CD4-positive, alpha-beta T cell (primary cell): ENCODE results near the gene TNC. TPM values are rescaled to one million over a fixed set of nuclear protein-coding genes. Genes with fewer than 3 reads are reported as not detected.

ENCODE experiments used
- ATAC-seq: fragments of 200-7000 bp; cut with Tn5 transposase; one replicate; pipeline ENCODE4 v1.10.0; 2022; ENCODE audit warnings: mild to moderate bottlenecking; ENCODE audit not compliant: poor library complexity
- CTCF ChIA-PET: fragments of 350-600 bp; sonication (Branson Sonifier 250); formaldehyde crosslinking; loops from one replicate; lab custom pipeline; 2021; ENCODE audit warnings: antibody characterized with exemption, inconsistent platforms; lab: Charles Lee
- POLR2A ChIA-PET: fragments of 350-600 bp; sonication (Branson Sonifier 250); formaldehyde crosslinking; loops from one replicate; lab custom pipeline; 2021; ENCODE audit warnings: antibody characterized with exemption, inconsistent platforms; lab: Charles Lee
- DNase-seq, 14 experiments: peaks; one replicate each; pipeline ENCODE4 v3.0.0-alpha.2; 2013 to 2020; ENCODE audit warnings: mixed read lengths in 2 of 14
- H3K27ac ChIP-seq, 2 donors: one replicate each; pipeline versions ENCODE4 v1.5.1 to v1.7.0; 2013; ENCODE audit warnings: low read length in 2 of 2, low read depth in 1 of 2, mild to moderate bottlenecking in 1 of 2
- H3K27me3 ChIP-seq, 2 experiments: 1 replicate in 1 of 2; 2 replicates in 1 of 2; pipeline versions ENCODE4 v1.6.1 to v1.7.0; 2013; ENCODE audit warnings: low read length in 2 of 2, control low read depth in 1 of 2, mild to moderate bottlenecking in 1 of 2, moderate library complexity in 1 of 2; ENCODE audit not compliant: insufficient read depth in 2 of 2, control insufficient read depth in 1 of 2
- H3K36me3 ChIP-seq: one replicate; pipeline ENCODE4 v1.6.1; 2013; ENCODE audit warnings: low read length, control low read depth; ENCODE audit not compliant: insufficient read depth
- H3K4me1 ChIP-seq: one replicate; pipeline ENCODE4 v1.6.1; 2013; ENCODE audit warnings: low read length, control low read depth; ENCODE audit not compliant: insufficient read depth
- H3K4me3 ChIP-seq: one replicate; pipeline ENCODE4 v1.5.1; 2013; ENCODE audit warnings: mild to moderate bottlenecking, low read length, moderate library complexity
- H3K9me3 ChIP-seq, 2 experiments: 1 replicate in 1 of 2; 2 replicates in 1 of 2; pipeline versions ENCODE4 v1.6.1 to v1.7.0; 2013; ENCODE audit warnings: low read length in 2 of 2, mild to moderate bottlenecking in 2 of 2, control low read depth in 1 of 2, moderate library complexity in 1 of 2; ENCODE audit not compliant: control insufficient read depth in 1 of 2, insufficient read depth in 1 of 2
- H3K27ac Mint-ChIP-seq: one replicate; pipeline ENCODE4 v1.8.0; 2020; ENCODE audit warnings: mixed read lengths
- H3K27me3 Mint-ChIP-seq: one replicate; pipeline ENCODE4 v1.8.0; 2021; ENCODE audit warnings: mixed read lengths
- H3K36me3 Mint-ChIP-seq: one replicate; pipeline ENCODE4 v1.8.0; 2021; ENCODE audit warnings: low read depth, mixed read lengths
- H3K4me1 Mint-ChIP-seq: one replicate; pipeline ENCODE4 v1.8.0; 2021; ENCODE audit warnings: low read depth, mixed read lengths
- H3K4me3 Mint-ChIP-seq: one replicate; pipeline ENCODE4 v1.8.0; 2020; ENCODE audit warnings: mild to moderate bottlenecking, mixed read lengths
- H3K9me3 Mint-ChIP-seq: one replicate; pipeline ENCODE4 v1.8.0; 2020; ENCODE audit warnings: mixed read lengths
- CTCF ChIP-seq: fragments of 200-600 bp; IDR thresholded peaks from one replicate; pipeline ENCODE4 v1.8.0; 2022; ENCODE audit warnings: antibody characterized with exemption, mild to moderate bottlenecking
- intact Hi-C, 2 experiments: fragments of 100-400 bp; cut with DNase I in 1 of 2; cut with micrococcal nuclease in 1 of 2; formaldehyde crosslinking; loops; one replicate each; pipeline versions ENCODE4 v1.15.1 to v1.9.0; 2023 to 2025; cut with DNase I, micrococcal nuclease
- total RNA-seq, 174 experiments: library from RNA in 2 of 174; stranded (reverse) in 2 of 174; gene quantifications; one replicate each; pipeline ENCODE4 v1.2.3 and lab custom pipeline; 2021 to 2026

Gene TNC
- total RNA-seq, 2 experiments from 2014 or later, result 0.03 to 0.05 TPM

GRCh38 chr9:114995681-114996221 is 122.2 kb downstream of the TNC start:
- no peak for ATAC-seq
- Histone ChIP-seq H3K4me1 (peaks cover 9% of the 10 kb centered on the region), H3K4me3 (no peak overlapping the region), H3K27me3 (peaks cover 5% of the 10 kb centered on the region in 2 experiments), H3K9me3 (no peaks in the 10 kb centered on the region), H3K27ac (no peak overlapping the region), H3K36me3 (no peaks in the 10 kb centered on the region)
- peak in 3 of 14 experiments; percentile 20 to 53 (median 38) for DNase-seq
- no peak overlapping the region for H3K4me3 Mint-ChIP-seq
- no peak for TF ChIP-seq CTCF
- ChIA-PET CTCF (no interaction called here), POLR2A (no interaction called here)
- no peaks in the 10 kb centered on the region for H3K36me3 Mint-ChIP-seq
- no peaks in the 10 kb centered on the region for H3K9me3 Mint-ChIP-seq
- H3K27me3 Mint-ChIP-seq, result peaks cover 5% of the 10 kb centered on the region
- H3K4me1 Mint-ChIP-seq, result peaks cover 12% of the 10 kb centered on the region
- intact Hi-C loops, result loop anchor here in 1 of 2 experiments (5.0 kb wide), 1 partner anchor 33 kb away; no protein-coding TSS in a partner anchor
- H3K27ac Mint-ChIP-seq, result no peak overlapping the region

DNA sequence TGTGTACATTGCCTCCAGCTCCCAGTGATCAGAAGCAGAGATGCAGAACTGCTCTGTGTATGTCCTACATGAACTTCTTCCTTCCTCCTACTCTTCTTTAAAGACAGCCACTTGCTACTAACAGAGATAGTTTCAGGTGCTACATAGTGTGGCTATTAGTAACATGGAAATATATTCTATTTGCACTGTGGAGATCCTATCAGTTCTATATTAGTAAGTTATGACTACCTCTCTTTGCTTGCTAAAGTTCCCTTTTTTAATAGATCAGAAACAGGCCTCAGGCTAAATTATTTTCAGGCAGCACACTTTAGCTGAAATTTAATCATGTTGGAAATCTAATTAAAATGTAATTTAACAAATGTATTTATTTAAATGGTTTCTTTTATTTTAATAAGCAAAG is 123.2 kb downstream of the TNC start:
- H3K4me1 Mint-ChIP-seq, result peaks cover 22% of the 10 kb centered on the region
- DNase-seq, result no peak
- no peak for TF ChIP-seq CTCF
- Histone ChIP-seq H3K27me3 (peaks cover 2 to 4% of the 10 kb centered on the region in 2 experiments), H3K27ac (no peak overlapping the region), H3K4me3 (no peak overlapping the region), H3K4me1 (peaks cover 12% of the 10 kb centered on the region), H3K36me3 (no peaks in the 10 kb centered on the region), H3K9me3 (no peaks in the 10 kb centered on the region)
- H3K36me3 Mint-ChIP-seq, result no peaks in the 10 kb centered on the region
- no peak for ATAC-seq
- POLR2A ChIA-PET, result interaction anchor here (1.1 kb wide), 1 partner anchor 85 kb away, joined by 3 read pairs; no protein-coding TSS in a partner anchor
- H3K27me3 Mint-ChIP-seq, result peaks cover 3% of the 10 kb centered on the region
- no peak overlapping the region for H3K27ac Mint-ChIP-seq
- CTCF ChIA-PET, result no interaction called here
- no peak overlapping the region for H3K4me3 Mint-ChIP-seq
- intact Hi-C loops, result loop anchor here in 1 of 2 experiments (5.0 kb wide), 1 partner anchor 32 kb away; no protein-coding TSS in a partner anchor
- H3K9me3 Mint-ChIP-seq, result no peaks in the 10 kb centered on the region

DNA sequence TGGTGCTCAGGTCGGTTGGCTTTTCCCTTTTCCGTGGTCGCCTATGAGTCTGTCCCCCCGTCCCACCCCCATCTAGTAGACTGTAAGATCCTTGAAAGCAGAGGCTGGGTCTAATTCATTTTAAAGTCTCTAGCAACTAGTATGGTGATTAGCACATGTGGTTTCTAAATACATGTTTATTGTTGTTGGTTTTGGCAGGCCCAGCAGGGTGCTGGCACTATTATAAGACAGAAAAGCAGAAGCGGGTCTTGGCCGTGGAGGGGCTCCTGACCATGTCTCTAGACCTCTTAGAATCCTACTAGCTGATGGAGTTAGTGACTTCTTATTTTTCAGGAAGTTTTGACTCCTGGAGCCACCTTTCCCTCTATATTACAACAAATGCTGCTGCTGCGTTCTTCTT is 126.1 kb downstream of the TNC start:
- no peak overlapping the region for H3K4me3 ChIP-seq
- TF ChIP-seq CTCF, result no peak
- intact Hi-C loops, result no loop called here
- no peak for ATAC-seq
- CTCF ChIA-PET, result interaction anchor here (0.9 kb wide), 1 partner anchor 83 kb away, joined by 3 read pairs; no protein-coding TSS in a partner anchor
- no peaks in the 10 kb centered on the region for H3K36me3 ChIP-seq
- H3K9me3 Mint-ChIP-seq, result no peaks in the 10 kb centered on the region
- POLR2A ChIA-PET, result interaction anchor here (1.4 kb wide), 1 partner anchor 93 kb away, joined by 3 read pairs; no protein-coding TSS in a partner anchor
- peak overlapping the region; percentile 10 for H3K27ac Mint-ChIP-seq
- DNase-seq, result no peak
- H3K4me1 Mint-ChIP-seq, result peaks cover 36% of the 10 kb centered on the region
- no peaks in the 10 kb centered on the region for H3K9me3 ChIP-seq
- H3K27ac ChIP-seq, result no peak overlapping the region
- no peaks in the 10 kb centered on the region for H3K27me3 Mint-ChIP-seq
- H3K4me1 ChIP-seq, result peaks cover 23% of the 10 kb centered on the region
- no peaks in the 10 kb centered on the region for H3K36me3 Mint-ChIP-seq
- no peak overlapping the region for H3K4me3 Mint-ChIP-seq
- H3K27me3 ChIP-seq, result no peaks in the 10 kb centered on the region
